Measurements from ENCODE around the gene PIGQ. TPM values are rescaled to one million over a fixed set of nuclear protein-coding genes. Genes with fewer than 3 reads are reported as not detected.

Gene PIGQ
- total and polyA plus RNA-seq, 3 donors from 2014 or later: 80.5 to 123 (median 95.4) TPM

DNA sequence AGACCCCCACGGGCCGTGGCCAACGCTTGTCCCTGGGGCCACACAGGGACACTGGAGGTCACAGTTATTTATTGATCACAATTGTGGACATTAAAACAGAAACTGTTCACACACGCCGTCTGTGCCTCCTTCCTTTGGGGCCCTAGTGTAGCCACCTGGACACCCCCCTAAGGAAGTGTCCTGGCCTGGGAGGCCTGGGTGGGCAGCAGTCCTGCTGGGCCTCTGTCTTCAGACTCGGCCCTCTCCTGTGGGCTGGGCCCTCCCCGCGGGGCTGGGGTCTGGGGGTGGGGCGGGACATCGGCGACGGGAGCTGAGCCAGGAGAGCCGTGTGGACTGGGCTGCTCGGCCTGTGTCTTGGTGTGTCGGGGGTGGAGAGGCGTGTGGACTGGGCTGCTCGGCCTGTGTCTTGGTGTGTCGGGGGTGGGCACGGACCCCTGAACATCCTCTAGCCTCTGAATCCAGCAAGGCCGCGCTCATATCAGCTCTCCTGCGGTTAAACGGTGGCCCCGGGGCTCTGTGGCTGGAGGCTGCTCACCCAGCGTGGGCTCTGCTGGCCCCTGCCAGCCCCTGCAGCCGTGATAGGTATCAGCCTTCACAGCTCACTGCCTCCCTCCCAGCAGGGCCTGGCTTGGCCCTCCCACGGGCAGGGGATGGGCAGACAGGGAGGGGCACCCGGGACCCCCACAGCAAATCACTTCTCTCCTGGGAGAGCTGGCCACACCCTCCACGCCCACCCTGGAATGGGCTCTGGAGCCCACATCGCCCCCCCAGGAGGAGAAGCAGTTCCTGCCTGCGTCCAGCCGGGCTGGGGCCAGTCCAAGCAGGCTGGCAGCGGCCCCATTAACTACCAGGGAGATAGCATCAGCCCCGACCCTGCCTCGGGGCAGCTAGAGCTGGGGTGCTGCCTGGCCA lies 4.1 kb upstream of the PIGQ start:
- H3K4me3 ChIP-seq: no peak overlapping the region
- no peak for TF ChIP-seq POLR2A (IDR thresholded peaks at IDR 0.05)
- TF ChIP-seq, protein P1, sequence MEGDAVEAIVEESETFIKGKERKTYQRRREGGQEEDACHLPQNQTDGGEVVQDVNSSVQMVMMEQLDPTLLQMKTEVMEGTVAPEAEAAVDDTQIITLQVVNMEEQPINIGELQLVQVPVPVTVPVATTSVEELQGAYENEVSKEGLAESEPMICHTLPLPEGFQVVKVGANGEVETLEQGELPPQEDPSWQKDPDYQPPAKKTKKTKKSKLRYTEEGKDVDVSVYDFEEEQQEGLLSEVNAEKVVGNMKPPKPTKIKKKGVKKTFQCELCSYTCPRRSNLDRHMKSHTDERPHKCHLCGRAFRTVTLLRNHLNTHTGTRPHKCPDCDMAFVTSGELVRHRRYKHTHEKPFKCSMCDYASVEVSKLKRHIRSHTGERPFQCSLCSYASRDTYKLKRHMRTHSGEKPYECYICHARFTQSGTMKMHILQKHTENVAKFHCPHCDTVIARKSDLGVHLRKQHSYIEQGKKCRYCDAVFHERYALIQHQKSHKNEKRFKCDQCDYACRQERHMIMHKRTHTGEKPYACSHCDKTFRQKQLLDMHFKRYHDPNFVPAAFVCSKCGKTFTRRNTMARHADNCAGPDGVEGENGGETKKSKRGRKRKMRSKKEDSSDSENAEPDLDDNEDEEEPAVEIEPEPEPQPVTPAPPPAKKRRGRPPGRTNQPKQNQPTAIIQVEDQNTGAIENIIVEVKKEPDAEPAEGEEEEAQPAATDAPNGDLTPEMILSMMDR (IDR thresholded peaks at IDR 0.05): no peak
- no peaks in the 10 kb centered on the region for H3K9me3 ChIP-seq
- no peaks in the 10 kb centered on the region for H3K36me3 ChIP-seq (ENCODE audit: low read depth, missing control alignments)
- H3K4me1 ChIP-seq: peaks cover 51% of the 10 kb centered on the region
- H3K27me3 ChIP-seq: no peaks in the 10 kb centered on the region
- intact Hi-C loops (cut with DNase I; ENCODE audit: low total_unique reads): no loop called here
- no peak overlapping the region for H3K27ac ChIP-seq
- WGBS, 2 donors: 37 to 46% methylated on average over 14 to 33 of the region's 35 CpGs
- no peak for DNase-seq

DNA sequence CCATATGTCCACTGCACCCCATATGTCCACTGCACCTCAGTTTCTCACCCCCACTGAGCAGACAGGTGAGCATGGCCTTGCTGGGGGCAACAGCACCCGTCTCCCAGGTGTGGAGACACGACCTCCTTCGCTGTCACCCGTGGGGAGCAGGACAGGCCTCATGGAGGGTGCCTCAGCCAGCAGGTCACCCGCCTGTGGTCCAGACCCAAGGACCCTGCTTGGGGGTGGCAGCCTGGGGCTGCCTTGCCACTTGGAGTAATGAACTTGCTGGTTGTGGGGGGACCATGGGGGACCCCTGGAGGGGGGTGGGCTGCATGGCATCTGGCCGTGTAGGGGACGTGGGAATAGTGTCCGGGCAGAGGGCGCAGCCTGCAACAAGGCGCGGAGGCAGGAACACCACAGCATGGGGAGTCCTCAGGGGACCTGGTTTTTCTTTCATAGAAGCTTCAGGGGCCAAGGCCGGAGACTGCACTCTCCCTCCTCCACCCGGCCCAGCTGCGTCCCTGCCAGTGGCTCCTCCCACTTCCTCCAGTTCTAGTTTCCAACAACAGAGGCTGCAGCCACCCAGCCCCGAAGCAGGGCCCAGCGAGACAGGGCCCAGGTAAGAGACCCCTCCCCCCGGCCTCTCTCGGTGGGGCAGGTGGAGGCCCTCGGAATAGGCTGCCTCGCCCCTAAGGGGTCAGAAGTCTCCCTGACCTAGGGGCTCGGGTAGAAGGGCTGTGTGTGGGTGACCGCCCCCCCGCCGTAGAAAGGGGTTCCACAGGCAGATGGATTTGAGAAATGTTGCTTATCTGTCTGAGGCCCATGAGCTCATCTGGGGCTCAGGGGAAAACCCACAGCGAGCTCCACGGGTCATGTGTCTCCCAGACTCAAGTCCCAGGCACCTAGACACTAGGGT lies 3.0 kb upstream of the PIGQ start, which contains the start of gene NHLRC4:
Gene NHLRC4, plus strand, starts transcription at position 531 of the 898 bp plus-strand sequence. CDS start 1,043 bp downstream, outside the sequence.
- H3K4me3 ChIP-seq: no peak within 1 kb of the TSS
- H3K9me3 ChIP-seq: no peaks in the 10 kb centered on the region
- no peak for TF ChIP-seq POLR2A (IDR thresholded peaks at IDR 0.05)
- TF ChIP-seq, protein P1 (IDR thresholded peaks at IDR 0.05): no peak
- H3K27ac ChIP-seq: peak within 1 kb of the TSS; percentile 29 to 71
- 12 to 36% methylated on average over 19 to 26 of the region's 26 CpGs for WGBS, 2 donors
- H3K27me3 ChIP-seq: no peaks in the 10 kb centered on the region
- H3K4me1 ChIP-seq: peaks cover 53% of the 10 kb centered on the region
- intact Hi-C loops (cut with DNase I; ENCODE audit: low total_unique reads): no loop called here
- DNase-seq: peak; percentile 92
- H3K36me3 ChIP-seq (ENCODE audit: low read depth, missing control alignments): no peaks in the 10 kb centered on the region

DNA sequence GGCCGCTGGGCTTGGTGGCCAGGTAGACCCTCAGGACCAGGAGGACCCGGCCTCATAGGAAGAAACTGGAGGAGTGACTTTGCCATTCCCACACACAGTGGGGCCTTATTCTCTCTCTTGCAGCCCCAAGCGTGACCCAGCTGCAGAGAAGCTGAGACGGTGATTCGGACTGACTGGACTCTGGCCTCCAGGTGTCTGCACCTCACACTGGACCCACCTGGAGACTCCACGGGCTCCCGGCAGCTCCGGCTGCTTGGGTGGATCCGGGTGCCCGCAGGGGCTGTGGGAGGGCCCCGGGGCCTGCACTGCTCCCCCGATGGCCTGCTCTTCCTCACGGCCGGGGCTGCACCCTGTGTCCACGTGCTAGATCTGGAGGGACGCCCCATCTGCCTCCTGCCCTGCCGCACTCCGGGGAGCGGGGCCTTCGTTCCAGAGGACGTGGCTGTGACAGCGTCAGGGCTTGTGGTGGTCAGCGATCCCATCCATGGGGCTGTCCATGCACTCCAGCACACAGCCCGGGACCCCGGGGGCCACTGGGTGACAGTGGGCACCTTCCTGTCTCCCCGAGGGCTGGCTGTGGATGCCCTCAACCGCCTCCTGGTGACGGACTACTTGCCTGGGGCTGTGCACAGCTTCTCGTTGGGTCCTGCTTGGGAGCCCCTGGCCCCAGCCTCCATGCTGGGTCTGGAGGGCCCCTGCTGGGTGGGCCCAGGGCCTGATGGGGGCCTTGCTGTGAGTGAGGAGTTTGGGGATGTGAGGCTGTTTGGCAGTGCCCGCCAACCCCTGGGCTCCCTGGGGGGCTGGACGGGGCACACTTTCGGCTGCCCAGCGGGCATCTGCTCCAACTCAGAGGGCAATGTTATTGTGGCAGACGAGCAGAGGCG lies 2.2 kb upstream of the PIGQ start:
- intact Hi-C loops (cut with DNase I; ENCODE audit: low total_unique reads): no loop called here
- 63 to 67% methylated on average over 2 to 34 of the region's 35 CpGs for WGBS, 2 donors
- no peaks in the 10 kb centered on the region for H3K36me3 ChIP-seq (ENCODE audit: low read depth, missing control alignments)
- no peak overlapping the region for H3K4me3 ChIP-seq
- H3K27me3 ChIP-seq: no peaks in the 10 kb centered on the region
- peaks cover 53% of the 10 kb centered on the region for H3K4me1 ChIP-seq
- no peak for TF ChIP-seq POLR2A (IDR thresholded peaks at IDR 0.05)
- TF ChIP-seq, protein P1 (IDR thresholded peaks at IDR 0.05): no peak
- peak overlapping the region; percentile 29 to 71 for H3K27ac ChIP-seq
- H3K9me3 ChIP-seq: no peaks in the 10 kb centered on the region
- DNase-seq: no peak

Measured in testis (tissue), 3 donors.